Activated T-cell treated with anti-CD3 and anti-CD28 coated beads, Interleukin-2, amount 50 U/mL, for 4 hours (primary cell): ENCODE data around the gene DUOX1. TPM values are rescaled to one million over a fixed set of nuclear protein-coding genes. Genes with fewer than 3 reads are reported as not detected.
A peak's percentile ranks its signal among the peaks of the same experiment; 100 is the strongest.
"Not testable (repeated sequence)": the region's sequence is repeated elsewhere in the genome, so short reads cannot be mapped to it uniquely, and the experiment has no call there.

Source experiments
- ATAC-seq, 2 donors: fragments of 200-7000 bp; cut with Tn5 transposase; one replicate each; pipeline ENCODE4 v1.10.0; 2021
- DNase-seq: peaks from one replicate; pipeline ENCODE4 v3.0.0-alpha.2; 2020
- H3K27me3 Mint-ChIP-seq: one replicate; pipeline ENCODE4 v1.8.0; 2021; ENCODE audit warnings: low read depth, mixed read lengths
- H3K36me3 Mint-ChIP-seq: one replicate; pipeline ENCODE4 v1.8.0; 2022; ENCODE audit warnings: mixed read lengths; ENCODE audit not compliant: insufficient read depth
- H3K4me1 Mint-ChIP-seq: one replicate; pipeline ENCODE4 v1.8.0; 2021; ENCODE audit warnings: low read depth, mixed read lengths
- H3K4me3 Mint-ChIP-seq: one replicate; pipeline ENCODE4 v1.8.0; 2021; ENCODE audit warnings: mild to moderate bottlenecking, moderate library complexity, mixed read lengths
- H3K9me3 Mint-ChIP-seq: one replicate; pipeline ENCODE4 v1.8.0; 2021; ENCODE audit warnings: mixed read lengths
- total RNA-seq, 3 donors: library from RNA; stranded (reverse); gene quantifications; one replicate each; pipeline ENCODE4 v1.2.1, GENCODE V29; 2021

DUOX1 gene
- under 1 TPM; 0.13 to 0.42 (median 0.22) TPM for total RNA-seq

- peak; percentile 79 to 82 for ATAC-seq
- no peak for DNase-seq
- peaks cover 71% of the 10 kb centered on the region for H3K27me3 Mint-ChIP-seq
- peaks cover 9% of the 10 kb centered on the region for H3K4me1 Mint-ChIP-seq
- peak within 1 kb of the TSS; percentile 32 for H3K4me3 Mint-ChIP-seq
- no peaks in the 10 kb centered on the region for H3K9me3 Mint-ChIP-seq
- H3K36me3 Mint-ChIP-seq: no peaks in the 10 kb centered on the region
Measured at GRCh38 chr15:45129651-45130129, at the start of gene DUOX1, which contains the start of gene DUOXA1. TSS of gene DUOX1 (plus strand) at chr15:45129994. CDS start at chr15:45131967, 1,973 bp downstream. TSS of gene DUOXA1 (minus strand) at chr15:45129879. CDS start at chr15:45123014, 6,865 bp downstream.

GRCh38 chr15:45080593-45080992 is 49.2 kb upstream of the DUOX1 start:
- not testable (repeated sequence) for H3K4me3 Mint-ChIP-seq, H3K9me3 Mint-ChIP-seq, ATAC-seq, H3K4me1 Mint-ChIP-seq, DNase-seq, H3K36me3 Mint-ChIP-seq
- H3K27me3 Mint-ChIP-seq: peaks cover 11% of the 10 kb centered on the region

GRCh38 chr15:45082412-45082811 is 47.4 kb upstream of the DUOX1 start:
- H3K36me3 Mint-ChIP-seq, ATAC-seq, H3K9me3 Mint-ChIP-seq, DNase-seq, H3K4me3 Mint-ChIP-seq, H3K4me1 Mint-ChIP-seq: not testable (repeated sequence)
- H3K27me3 Mint-ChIP-seq: peaks cover 17% of the 10 kb centered on the region

- H3K4me1 Mint-ChIP-seq: no peaks in the 10 kb centered on the region
- no peaks in the 10 kb centered on the region for H3K36me3 Mint-ChIP-seq
- H3K9me3 Mint-ChIP-seq: no peaks in the 10 kb centered on the region
- H3K4me3 Mint-ChIP-seq: no peak overlapping the region
- ATAC-seq (no peak), DNase-seq (no peak)
- peaks cover 22% of the 10 kb centered on the region for H3K27me3 Mint-ChIP-seq
Measured at GRCh38 chr15:45083223-45083622, 46.6 kb upstream of the DUOX1 start.

GRCh38 chr15:45084163-45084562 is 45.6 kb upstream of the DUOX1 start:
- DNase-seq: no peak
- Mint-ChIP-seq H3K36me3 (no peaks in the 10 kb centered on the region), H3K4me1 (no peaks in the 10 kb centered on the region), H3K9me3 (no peaks in the 10 kb centered on the region), H3K4me3 (no peak overlapping the region), H3K27me3 (peaks cover 22% of the 10 kb centered on the region)
- ATAC-seq: no peak

- ATAC-seq: no peak
- peaks cover 25% of the 10 kb centered on the region for H3K27me3 Mint-ChIP-seq
- no peaks in the 10 kb centered on the region for H3K9me3 Mint-ChIP-seq
- no peak overlapping the region for H3K4me3 Mint-ChIP-seq
- no peaks in the 10 kb centered on the region for H3K4me1 Mint-ChIP-seq
- DNase-seq: no peak
- no peaks in the 10 kb centered on the region for H3K36me3 Mint-ChIP-seq
Measured at GRCh38 chr15:45087513-45087912, 42.3 kb upstream of the DUOX1 start.

GRCh38 chr15:45088801-45089711 is 40.7 kb upstream of the DUOX1 start:
- DNase-seq (no peak), ATAC-seq (no peak)
- Mint-ChIP-seq H3K27me3 (peaks cover 23% of the 10 kb centered on the region), H3K36me3 (no peaks in the 10 kb centered on the region), H3K4me3 (no peak overlapping the region), H3K9me3 (no peaks in the 10 kb centered on the region), H3K4me1 (no peaks in the 10 kb centered on the region)

GRCh38 chr15:45089712-45090373 is 40.0 kb upstream of the DUOX1 start:
- no peak for ATAC-seq
- Mint-ChIP-seq H3K36me3 (no peaks in the 10 kb centered on the region), H3K27me3 (peaks cover 20% of the 10 kb centered on the region), H3K4me3 (no peak overlapping the region), H3K4me1 (no peaks in the 10 kb centered on the region), H3K9me3 (no peaks in the 10 kb centered on the region)
- DNase-seq: no peak

- ATAC-seq: no peak
- peaks cover 17% of the 10 kb centered on the region for H3K27me3 Mint-ChIP-seq
Measured at GRCh38 chr15:45091161-45091560, 38.6 kb upstream of the DUOX1 start.

GRCh38 chr15:45091576-45091975 is 38.2 kb upstream of the DUOX1 start:
- H3K9me3 Mint-ChIP-seq: no peaks in the 10 kb centered on the region
- no peak for ATAC-seq
- peaks cover 17% of the 10 kb centered on the region for H3K27me3 Mint-ChIP-seq
- no peak for DNase-seq
- no peaks in the 10 kb centered on the region for H3K36me3 Mint-ChIP-seq
- H3K4me3 Mint-ChIP-seq: no peak overlapping the region
- no peaks in the 10 kb centered on the region for H3K4me1 Mint-ChIP-seq

More at GRCh38 chr15:45091161-45091560, 38.6 kb upstream of the DUOX1 start:
- no peak for DNase-seq
- H3K36me3 Mint-ChIP-seq: no peaks in the 10 kb centered on the region
- H3K4me1 Mint-ChIP-seq: no peaks in the 10 kb centered on the region
- no peak overlapping the region for H3K4me3 Mint-ChIP-seq
- H3K9me3 Mint-ChIP-seq: no peaks in the 10 kb centered on the region

GRCh38 chr15:45093013-45093412 is 36.8 kb upstream of the DUOX1 start:
- H3K4me3 Mint-ChIP-seq: no peak overlapping the region
- no peaks in the 10 kb centered on the region for H3K4me1 Mint-ChIP-seq
- ATAC-seq (no peak), DNase-seq (no peak)
- no peaks in the 10 kb centered on the region for H3K9me3 Mint-ChIP-seq
- peaks cover 6% of the 10 kb centered on the region for H3K27me3 Mint-ChIP-seq
- no peaks in the 10 kb centered on the region for H3K36me3 Mint-ChIP-seq

GRCh38 chr15:45093622-45094357 is 36.0 kb upstream of the DUOX1 start:
- peaks cover 5% of the 10 kb centered on the region for H3K27me3 Mint-ChIP-seq
- H3K36me3 Mint-ChIP-seq: no peaks in the 10 kb centered on the region
- H3K4me3 Mint-ChIP-seq: no peak overlapping the region
- no peaks in the 10 kb centered on the region for H3K9me3 Mint-ChIP-seq
- ATAC-seq: no peak
- DNase-seq: no peak
- no peaks in the 10 kb centered on the region for H3K4me1 Mint-ChIP-seq

GRCh38 chr15:45094358-45094730 is 35.5 kb upstream of the DUOX1 start:
- H3K4me1 Mint-ChIP-seq: no peaks in the 10 kb centered on the region
- no peak for DNase-seq
- no peaks in the 10 kb centered on the region for H3K9me3 Mint-ChIP-seq
- H3K4me3 Mint-ChIP-seq: no peak overlapping the region
- H3K36me3 Mint-ChIP-seq: no peaks in the 10 kb centered on the region
- H3K27me3 Mint-ChIP-seq: peaks cover 5% of the 10 kb centered on the region
- ATAC-seq: no peak

- Mint-ChIP-seq H3K4me1 (no peaks in the 10 kb centered on the region), H3K9me3 (no peaks in the 10 kb centered on the region), H3K27me3 (peaks cover 7% of the 10 kb centered on the region), H3K4me3 (no peak overlapping the region), H3K36me3 (no peaks in the 10 kb centered on the region)
- DNase-seq: no peak
- no peak for ATAC-seq
Measured at GRCh38 chr15:45095661-45096060, 34.1 kb upstream of the DUOX1 start.
